ENCODE results near the gene SYNC. TPM values are rescaled to one million over a fixed set of nuclear protein-coding genes. Genes with fewer than 3 reads are reported as not detected.

SYNC gene
- total RNA-seq: not detected

DNA sequence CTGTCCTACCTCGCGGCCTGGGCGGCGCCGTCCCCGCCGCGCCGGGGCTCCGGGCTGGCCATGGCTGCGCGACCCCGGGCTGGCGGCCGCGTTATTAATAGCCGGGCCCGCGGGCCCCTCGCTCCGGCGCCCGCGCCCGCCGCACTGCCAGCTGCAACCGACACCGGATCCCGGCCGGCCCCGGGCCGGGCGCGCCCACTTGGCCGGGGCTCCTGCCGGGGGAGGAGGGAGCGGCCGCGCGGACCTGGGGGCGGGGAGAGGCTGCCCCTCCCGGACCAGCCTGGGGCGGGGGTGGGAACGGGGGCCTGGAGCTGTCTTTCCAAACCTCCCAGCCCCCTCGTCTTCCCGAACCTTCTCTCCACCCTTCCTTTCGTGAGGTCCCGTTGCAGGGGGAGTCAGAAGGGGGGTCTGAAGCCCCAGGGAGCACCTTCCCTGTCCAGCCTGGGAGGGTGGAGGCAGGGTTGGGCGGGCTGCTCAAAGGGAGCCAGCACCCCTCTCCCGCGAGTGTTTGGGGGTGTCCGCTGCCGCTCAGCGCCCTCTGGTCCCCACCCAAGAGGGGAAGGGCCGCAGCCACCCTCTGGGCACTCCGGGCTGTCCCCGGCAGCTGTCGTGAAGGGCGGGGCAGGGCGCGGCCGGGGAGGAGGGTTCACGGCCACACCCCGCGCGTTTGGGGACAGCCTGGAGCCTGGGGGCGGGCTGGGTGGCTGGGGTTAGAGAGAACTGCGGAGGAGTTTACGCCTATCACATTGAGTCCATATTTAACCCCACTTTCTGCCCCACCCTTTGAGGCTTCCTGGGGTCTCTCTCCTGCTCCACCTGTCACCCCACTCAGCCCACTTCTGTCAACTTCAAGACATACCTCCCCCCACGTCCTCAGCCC is at the start of gene SYNC:
Gene SYNC (minus strand): TSS at position 172 of the 880 bp plus-strand sequence. CDS start 110 bp downstream, at position 62.
- peaks cover 6% of the 10 kb centered on the region for H3K4me1 Mint-ChIP-seq
- peak within 1 kb of the TSS; percentile 38 for H3K4me3 Mint-ChIP-seq
- peaks cover 36% of the 10 kb centered on the region for H3K27me3 Mint-ChIP-seq
- H3K9me3 Mint-ChIP-seq: no peaks in the 10 kb centered on the region
- no peaks in the 10 kb centered on the region for H3K36me3 Mint-ChIP-seq (ENCODE audit: low read depth)
- ATAC-seq (replicated peaks): peak; percentile 60
- H3K27ac Mint-ChIP-seq: no peak within 1 kb of the TSS

DNA sequence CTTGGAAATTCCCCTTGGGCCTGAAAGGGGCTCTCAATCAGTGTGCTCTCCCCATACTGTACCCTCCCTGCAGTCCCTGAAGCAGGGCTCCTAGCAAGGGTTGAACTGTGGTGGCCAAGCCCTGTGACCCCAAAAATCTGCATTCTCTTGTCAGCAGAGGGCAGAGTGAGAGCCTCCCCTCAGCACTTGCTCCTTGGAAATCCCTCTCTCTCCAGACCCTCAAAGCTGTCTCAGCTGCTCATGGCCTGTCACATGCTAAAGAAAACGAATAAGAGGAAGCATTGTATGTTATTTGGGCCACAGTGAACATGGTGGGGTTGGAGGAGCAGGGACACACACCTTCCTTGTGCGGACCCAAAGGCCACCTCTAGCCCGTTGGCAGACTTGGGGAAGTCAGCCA is 47.2 kb upstream of the SYNC start:
- no peaks in the 10 kb centered on the region for H3K36me3 Mint-ChIP-seq (ENCODE audit: low read depth)
- peaks cover 7% of the 10 kb centered on the region for H3K27me3 Mint-ChIP-seq
- H3K27ac Mint-ChIP-seq: no peak overlapping the region
- no peak for ATAC-seq (replicated peaks)
- no peak overlapping the region for H3K4me3 Mint-ChIP-seq
- peaks cover 5% of the 10 kb centered on the region for H3K4me1 Mint-ChIP-seq
- H3K9me3 Mint-ChIP-seq: no peaks in the 10 kb centered on the region

DNA sequence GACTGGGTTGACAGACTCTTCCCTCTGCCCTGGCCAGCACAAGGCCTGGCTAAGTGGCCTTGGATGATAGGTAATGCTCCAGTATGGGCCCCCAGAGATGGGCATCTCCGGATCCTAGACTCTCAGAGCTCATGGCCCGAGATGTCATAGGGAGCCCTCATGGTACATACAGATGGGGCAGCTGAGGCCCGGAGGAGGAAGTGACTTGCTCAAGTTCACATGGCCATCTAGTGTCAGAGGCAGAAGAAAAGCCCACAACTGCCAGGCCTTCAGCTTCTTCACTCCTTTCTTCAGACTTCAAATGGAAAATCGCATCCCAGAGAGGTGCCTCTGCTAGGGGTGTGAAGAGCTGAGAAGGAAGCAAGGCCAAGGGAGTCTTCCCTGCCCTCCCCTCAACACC is 46.8 kb upstream of the SYNC start:
- no peak for ATAC-seq (replicated peaks)
- Mint-ChIP-seq H3K4me1 (peaks cover 2% of the 10 kb centered on the region), H3K27ac (no peak overlapping the region), H3K27me3 (peaks cover 6% of the 10 kb centered on the region), H3K36me3 (ENCODE audit: low read depth) (no peaks in the 10 kb centered on the region), H3K4me3 (no peak overlapping the region), H3K9me3 (no peaks in the 10 kb centered on the region)

DNA sequence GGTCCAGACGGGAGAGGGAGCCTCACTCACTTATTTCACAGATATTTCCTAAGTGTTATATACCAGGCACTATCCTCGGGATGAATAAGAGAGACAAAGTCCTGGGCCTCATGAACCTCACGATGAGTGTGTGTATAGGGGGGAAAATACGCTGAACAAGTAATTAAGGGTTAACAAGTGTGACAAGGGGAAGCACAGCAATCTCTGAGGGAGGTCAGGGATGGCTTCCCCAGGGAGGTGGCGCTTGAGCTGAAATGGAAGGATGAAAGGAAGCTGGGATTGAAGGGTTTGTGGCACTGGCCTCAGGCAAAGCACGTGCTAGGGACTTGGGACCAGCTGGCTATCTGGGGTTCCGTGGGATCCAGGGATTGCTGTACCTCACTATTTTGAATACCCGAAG is 46.4 kb upstream of the SYNC start:
- H3K27ac Mint-ChIP-seq: no peak overlapping the region
- no peaks in the 10 kb centered on the region for H3K9me3 Mint-ChIP-seq
- H3K36me3 Mint-ChIP-seq (ENCODE audit: low read depth): no peaks in the 10 kb centered on the region
- H3K4me1 Mint-ChIP-seq: no peaks in the 10 kb centered on the region
- no peak overlapping the region for H3K4me3 Mint-ChIP-seq
- H3K27me3 Mint-ChIP-seq: peaks cover 6% of the 10 kb centered on the region
- ATAC-seq (replicated peaks): no peak

DNA sequence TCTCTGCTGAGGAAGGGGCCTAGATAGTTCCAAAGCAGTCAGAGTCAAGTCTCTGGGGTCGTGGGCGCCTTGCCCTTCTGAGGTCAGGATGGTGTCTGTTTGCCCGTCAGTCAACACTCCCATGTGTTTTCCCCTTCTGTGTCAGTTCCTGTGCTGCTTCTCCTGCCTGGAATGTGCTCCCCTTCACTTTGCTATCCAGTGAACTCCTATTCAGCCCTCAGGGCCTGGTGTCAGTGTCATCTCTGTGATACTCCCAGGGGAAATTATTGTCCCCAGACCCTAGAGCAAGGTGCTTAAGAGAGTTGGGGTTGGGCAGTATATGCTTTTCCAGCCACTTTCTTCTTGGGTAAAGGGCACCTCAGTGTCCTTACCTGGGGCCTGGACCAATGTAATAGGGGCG is 45.8 kb upstream of the SYNC start:
- H3K4me1 Mint-ChIP-seq: no peaks in the 10 kb centered on the region

DNA sequence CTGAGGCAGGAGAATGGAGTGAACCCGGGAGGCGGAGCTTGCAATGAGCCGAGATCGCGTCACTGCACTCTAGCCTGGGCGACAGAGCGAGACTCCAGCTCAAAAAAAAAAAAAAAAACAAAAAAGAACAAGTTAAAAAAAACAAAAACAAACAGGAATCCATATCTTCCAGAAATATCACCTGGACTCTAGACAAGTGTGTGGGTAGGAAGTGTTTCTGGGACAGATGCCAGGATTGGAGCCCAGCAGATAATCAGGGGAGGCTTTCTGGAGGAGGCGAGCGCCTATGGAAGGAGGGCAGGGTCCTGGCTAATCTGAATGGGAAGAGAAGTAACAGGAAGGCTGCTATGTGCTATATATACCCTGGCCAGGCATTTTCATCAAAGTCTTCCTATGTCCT is 43.6 kb upstream of the SYNC start:
- H3K4me1 Mint-ChIP-seq: no peaks in the 10 kb centered on the region
- peaks cover 4% of the 10 kb centered on the region for H3K27me3 Mint-ChIP-seq
- H3K9me3 Mint-ChIP-seq: no peaks in the 10 kb centered on the region
- H3K27ac Mint-ChIP-seq: no peak overlapping the region
- no peak for ATAC-seq (replicated peaks)
- H3K4me3 Mint-ChIP-seq: no peak overlapping the region
- no peaks in the 10 kb centered on the region for H3K36me3 Mint-ChIP-seq (ENCODE audit: low read depth)

More for the DNA sequence above, 45.8 kb upstream of the SYNC start:
- no peak overlapping the region for H3K4me3 Mint-ChIP-seq
- no peak overlapping the region for H3K27ac Mint-ChIP-seq
- H3K9me3 Mint-ChIP-seq: no peaks in the 10 kb centered on the region
- H3K27me3 Mint-ChIP-seq: peaks cover 6% of the 10 kb centered on the region
- ATAC-seq (replicated peaks): no peak
- no peaks in the 10 kb centered on the region for H3K36me3 Mint-ChIP-seq (ENCODE audit: low read depth)

DNA sequence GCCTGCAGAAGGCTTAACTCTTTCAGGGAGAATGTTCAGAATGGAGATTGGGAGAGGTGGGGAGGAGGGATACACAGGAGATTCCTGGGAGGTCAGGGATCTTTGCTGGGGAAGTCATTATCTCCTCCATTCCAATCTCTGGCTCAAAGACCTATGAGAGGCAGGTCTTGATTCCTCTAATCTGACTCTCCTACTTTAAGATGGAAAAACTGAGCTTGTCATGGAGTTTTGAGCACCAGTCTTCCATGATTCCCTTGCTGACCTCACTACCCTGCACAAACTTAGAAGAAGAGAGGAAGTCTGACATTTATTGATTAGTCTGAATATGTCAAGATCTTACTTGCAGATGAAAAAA is 41.5 kb upstream of the SYNC start:
- H3K27me3 Mint-ChIP-seq: peaks cover 8% of the 10 kb centered on the region
- no peak for ATAC-seq (replicated peaks)
- H3K36me3 Mint-ChIP-seq (ENCODE audit: low read depth): no peaks in the 10 kb centered on the region
- no peaks in the 10 kb centered on the region for H3K4me1 Mint-ChIP-seq
- no peaks in the 10 kb centered on the region for H3K9me3 Mint-ChIP-seq
- H3K4me3 Mint-ChIP-seq: no peak overlapping the region
- no peak overlapping the region for H3K27ac Mint-ChIP-seq

DNA sequence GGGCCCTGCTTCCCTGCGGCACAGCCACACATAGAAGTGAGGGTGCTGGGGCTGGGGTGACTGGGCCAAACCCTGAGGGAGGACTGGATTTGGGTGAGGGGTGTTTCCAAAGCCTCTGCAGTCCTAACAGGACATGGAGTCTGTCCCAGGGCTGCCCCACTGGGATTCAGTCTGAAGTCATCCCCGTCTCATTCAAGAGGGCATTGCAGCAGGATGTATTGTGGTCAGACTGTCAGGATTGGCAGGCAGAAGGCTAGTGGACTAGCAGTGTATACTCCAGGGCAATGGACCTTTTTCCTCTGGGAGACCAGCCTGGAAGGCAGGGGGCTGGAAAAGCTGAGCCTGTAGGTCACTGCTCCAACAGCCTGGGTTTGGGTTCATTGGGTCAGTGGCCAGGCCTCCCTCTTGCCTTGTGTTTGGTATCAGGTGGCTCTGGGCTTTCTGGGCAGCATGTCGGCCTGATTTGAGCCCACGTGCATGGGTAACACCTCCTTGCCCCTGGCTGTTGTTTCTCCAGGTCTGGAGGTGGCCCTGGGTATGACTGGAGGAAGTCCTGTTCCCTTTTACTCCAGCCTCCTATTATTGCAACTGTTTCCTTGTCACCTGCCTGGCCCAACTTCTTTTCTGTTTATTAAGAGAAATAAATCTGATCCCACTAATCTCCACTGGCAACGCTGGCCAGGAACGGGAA is 41.0 kb upstream of the SYNC start:
- Mint-ChIP-seq H3K4me3 (no peak overlapping the region), H3K27ac (no peak overlapping the region), H3K4me1 (no peaks in the 10 kb centered on the region), H3K36me3 (ENCODE audit: low read depth) (no peaks in the 10 kb centered on the region), H3K27me3 (peaks cover 8% of the 10 kb centered on the region), H3K9me3 (no peaks in the 10 kb centered on the region)
- no peak for ATAC-seq (replicated peaks)

DNA sequence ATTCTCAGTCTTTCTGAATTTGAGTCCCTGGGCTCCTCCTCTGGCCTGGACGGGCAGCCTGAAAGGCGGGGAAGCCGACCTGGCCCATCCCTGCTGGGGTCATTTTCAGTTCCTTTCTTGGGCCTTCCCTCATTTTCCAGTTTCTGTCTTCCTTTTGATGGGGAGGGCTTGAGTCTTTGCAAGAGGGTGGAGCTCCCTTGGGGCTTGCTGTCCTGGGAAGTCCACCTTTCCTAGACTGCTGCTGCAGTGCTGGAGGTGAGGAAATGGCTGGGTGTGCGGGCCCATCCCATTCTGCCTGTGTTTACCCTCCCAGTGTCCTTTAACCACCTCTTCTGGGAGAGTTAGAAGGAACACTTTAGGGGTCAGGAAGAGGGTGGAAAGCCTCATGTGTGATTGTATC is 40.4 kb upstream of the SYNC start:
- no peak for ATAC-seq (replicated peaks)
- H3K36me3 Mint-ChIP-seq (ENCODE audit: low read depth): no peaks in the 10 kb centered on the region
- H3K4me3 Mint-ChIP-seq: peak overlapping the region; percentile 44
- no peaks in the 10 kb centered on the region for H3K4me1 Mint-ChIP-seq
- peaks cover 8% of the 10 kb centered on the region for H3K27me3 Mint-ChIP-seq
- no peaks in the 10 kb centered on the region for H3K9me3 Mint-ChIP-seq
- no peak overlapping the region for H3K27ac Mint-ChIP-seq

DNA sequence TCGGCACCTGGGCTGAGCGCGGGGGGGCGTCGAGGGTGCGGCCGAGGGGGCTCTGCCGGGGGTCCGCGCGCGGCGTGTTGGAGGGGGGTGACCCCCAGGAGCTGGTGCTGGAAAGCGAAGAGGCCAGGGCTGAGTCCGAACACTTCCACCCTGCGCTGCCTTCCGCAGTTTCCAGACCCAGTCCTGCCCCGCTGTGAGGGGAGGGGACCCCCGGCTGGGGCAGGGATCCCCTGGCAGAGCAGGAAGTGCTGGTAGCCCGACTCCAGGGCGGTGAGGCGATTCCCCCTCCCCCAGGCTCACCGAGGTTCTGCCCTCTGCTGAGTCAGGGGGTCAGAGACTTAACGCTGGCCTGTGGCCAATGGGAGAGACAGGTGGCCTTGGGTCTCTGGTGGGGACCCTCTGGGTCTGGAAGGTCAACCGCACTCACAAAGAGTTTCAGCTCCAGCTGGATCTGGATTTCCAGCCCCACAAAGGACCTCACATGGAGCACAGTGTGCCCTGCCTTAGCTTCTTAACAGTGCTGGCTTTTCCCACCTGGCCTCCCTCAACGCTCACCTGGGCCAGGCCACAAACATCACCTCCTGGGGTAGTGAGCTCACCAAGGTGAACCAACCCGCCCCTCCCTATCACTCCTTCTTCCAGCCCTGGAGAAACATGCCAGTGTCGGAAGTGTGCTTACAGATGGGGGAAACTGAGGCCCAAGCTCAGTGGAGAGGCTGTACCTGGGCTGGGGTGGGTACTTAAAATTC is 39.8 kb upstream of the SYNC start:
- Mint-ChIP-seq H3K36me3 (ENCODE audit: low read depth) (no peaks in the 10 kb centered on the region), H3K4me1 (no peaks in the 10 kb centered on the region), H3K27me3 (peaks cover 8% of the 10 kb centered on the region), H3K4me3 (peak overlapping the region; percentile 44), H3K27ac (no peak overlapping the region), H3K9me3 (no peaks in the 10 kb centered on the region)
- ATAC-seq (replicated peaks): no peak

DNA sequence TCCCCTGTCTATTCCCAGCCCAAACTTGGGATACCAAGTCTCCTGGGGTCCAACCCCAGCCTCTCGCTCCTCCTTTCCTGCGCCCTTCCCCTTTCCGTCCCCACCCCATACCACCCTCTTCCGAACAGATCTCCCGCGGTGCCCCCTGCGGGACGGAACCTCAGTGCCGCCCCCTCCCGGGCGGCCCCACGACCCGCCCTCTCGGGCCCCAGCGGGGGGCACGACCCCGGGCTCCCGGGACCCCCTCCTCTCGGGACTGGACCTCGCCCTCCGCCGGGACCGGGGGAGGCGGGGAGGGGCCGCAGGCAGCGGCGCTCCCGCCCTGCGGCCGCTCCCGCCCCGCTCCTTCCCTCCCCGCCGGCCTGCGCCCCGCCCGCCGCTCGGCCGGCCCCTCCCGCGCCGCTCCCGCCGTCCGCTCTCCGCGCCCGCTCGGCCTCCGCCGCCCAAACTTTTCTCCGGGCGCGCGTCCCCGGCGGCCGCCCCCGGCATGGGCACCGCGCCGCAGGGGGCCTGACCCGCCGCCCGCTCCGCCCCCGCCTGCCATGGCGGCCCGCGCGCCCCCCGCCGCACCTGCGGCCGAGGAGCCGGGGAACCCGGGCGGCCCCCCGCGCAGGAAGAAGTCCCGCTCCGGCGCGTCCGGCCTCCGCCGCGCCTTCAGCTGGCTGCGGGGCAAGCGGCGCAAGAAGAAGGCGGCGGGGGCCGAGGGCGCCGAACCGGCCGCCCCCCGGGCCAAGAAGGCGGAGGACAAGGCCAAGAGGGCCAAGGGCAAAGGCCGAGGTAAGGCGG is 39.0 kb upstream of the SYNC start:
- Mint-ChIP-seq H3K36me3 (ENCODE audit: low read depth) (no peaks in the 10 kb centered on the region), H3K4me1 (no peaks in the 10 kb centered on the region), H3K9me3 (no peaks in the 10 kb centered on the region), H3K27me3 (peaks cover 12% of the 10 kb centered on the region), H3K27ac (no peak overlapping the region), H3K4me3 (peak overlapping the region; percentile 63)
- no peak for ATAC-seq (replicated peaks)

DNA sequence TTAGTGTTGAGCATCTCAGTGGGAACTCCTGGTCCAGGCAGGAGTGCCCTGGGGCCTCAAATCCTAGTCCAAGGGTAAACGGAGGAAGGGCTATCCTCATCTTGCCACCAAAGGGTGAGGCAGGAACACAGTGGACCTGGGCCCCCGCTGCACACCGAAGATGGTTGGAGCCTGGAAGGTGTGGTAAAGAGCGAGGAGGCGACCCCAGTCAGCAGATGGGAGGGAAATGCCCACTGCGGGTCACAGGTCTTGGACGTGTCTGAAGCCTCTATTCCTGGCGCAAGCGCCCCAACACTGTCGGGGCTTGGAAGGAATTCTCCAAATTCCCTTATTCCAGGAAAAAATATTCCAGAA is 38.5 kb upstream of the SYNC start:
- H3K9me3 Mint-ChIP-seq: no peaks in the 10 kb centered on the region
- H3K4me3 Mint-ChIP-seq: peak overlapping the region; percentile 63
- no peak overlapping the region for H3K27ac Mint-ChIP-seq
- no peaks in the 10 kb centered on the region for H3K4me1 Mint-ChIP-seq
- H3K27me3 Mint-ChIP-seq: peaks cover 13% of the 10 kb centered on the region
- H3K36me3 Mint-ChIP-seq (ENCODE audit: low read depth): no peaks in the 10 kb centered on the region
- no peak for ATAC-seq (replicated peaks)

DNA sequence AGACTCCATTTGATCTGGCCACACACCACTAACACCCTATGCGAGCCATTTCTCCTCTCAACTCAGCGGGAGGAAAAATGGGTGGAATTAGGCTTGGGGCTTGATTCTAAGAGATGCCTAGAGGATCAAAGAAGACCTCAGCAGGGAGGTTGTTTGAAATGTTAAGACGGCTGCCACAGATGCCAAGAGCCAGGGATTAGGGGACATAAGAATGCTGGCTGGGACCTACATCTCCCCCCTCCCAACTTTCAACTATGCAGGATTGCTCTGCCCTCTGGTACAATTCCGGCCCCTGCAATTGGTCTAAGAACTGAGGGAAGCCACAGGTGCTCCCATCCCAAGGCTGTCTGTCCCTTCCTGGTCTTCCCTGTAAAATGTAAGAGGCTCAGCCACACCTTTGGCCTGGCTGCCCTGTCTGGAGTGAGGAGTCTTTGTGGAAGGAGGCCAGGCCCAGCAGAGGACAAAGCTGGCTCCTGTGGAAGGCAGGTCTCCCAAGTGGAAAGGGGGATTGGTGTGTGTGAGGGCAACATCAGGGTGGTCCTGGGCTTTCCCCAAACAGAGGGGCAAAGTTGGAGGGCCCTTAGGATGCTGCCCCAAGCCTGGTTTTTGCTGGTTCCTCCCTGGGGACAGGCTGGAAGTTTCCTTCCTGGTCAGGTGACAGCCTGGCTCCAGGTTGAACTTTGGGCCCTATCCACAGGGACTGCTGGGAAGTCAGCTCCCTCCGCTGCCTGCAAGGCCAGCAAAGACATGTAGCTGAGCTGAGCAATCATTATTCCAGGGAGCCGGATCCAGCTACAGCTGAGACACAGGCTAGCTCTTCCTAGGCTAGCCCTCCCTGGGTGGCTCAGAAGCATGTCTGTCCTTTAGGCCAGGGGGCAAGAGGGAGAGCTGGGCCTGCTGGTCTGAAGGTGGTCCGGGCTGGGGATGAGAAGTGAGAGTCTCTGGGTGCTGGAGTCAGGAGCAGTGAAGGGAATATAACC is 34.5 kb upstream of the SYNC start:
- Mint-ChIP-seq H3K4me1 (no peaks in the 10 kb centered on the region), H3K4me3 (no peak overlapping the region), H3K27ac (no peak overlapping the region), H3K9me3 (no peaks in the 10 kb centered on the region), H3K36me3 (ENCODE audit: low read depth) (no peaks in the 10 kb centered on the region), H3K27me3 (peaks cover 10% of the 10 kb centered on the region)
- ATAC-seq (replicated peaks): no peak
